Sciatic nerve (tissue), 2 donors: ENCODE data around the gene TLE6. TPM values are rescaled to one million over a fixed set of nuclear protein-coding genes. Genes with fewer than 3 reads are reported as not detected.
"Not testable (repeated sequence)": the region's sequence is repeated elsewhere in the genome, so short reads cannot be mapped to it uniquely, and the experiment has no call there.

ENCODE experiments used
- ATAC-seq: fragments of 200-7000 bp; cut with Tn5 transposase; one replicate; pipeline ENCODE4 v1.9.1; 2020; ENCODE audit warnings: mild to moderate bottlenecking, moderate library complexity
- DNase-seq: peaks from one replicate; pipeline ENCODE4 v3.0.0-alpha.2; 2020; ENCODE audit warnings: low spot score
- intact Hi-C: fragments of 100-400 bp; cut with DNase I; formaldehyde crosslinking; loops from one replicate; pipeline ENCODE4 v1.14.2; 2022
- total RNA-seq: library from RNA; stranded (reverse); fragmentation: NEBNext Ultra II Directional; extraction: Animal tissue kit (Norgen Biotek cat#: 25700); gene quantifications from one replicate; pipeline ENCODE4 v1.2.1, GENCODE V29; 2021
- donor health status: DM: no; HTN: no; CAD: no.
- donor health status: DM: no; HTN: no; CAD: no.

TLE6 gene
- total RNA-seq, 1 donor from 2014 or later: 4.4 TPM

GRCh38 chr19:2969104-2969504 is 8.3 kb upstream of the TLE6 start:
- intact Hi-C loops: no loop called here
- peak; percentile 46 for ATAC-seq
- DNase-seq: no peak

GRCh38 chr19:2970201-2970835 is 7.0 kb upstream of the TLE6 start:
- DNase-seq: no peak
- intact Hi-C loops: no loop called here
- no peak for ATAC-seq

GRCh38 chr19:2973229-2973628 is 4.1 kb upstream of the TLE6 start:
- DNase-seq (no peak), ATAC-seq (peak; percentile 24)
- intact Hi-C loops: no loop called here

GRCh38 chr19:2974342-2975041 is 2.9 kb upstream of the TLE6 start:
- ATAC-seq: peak; percentile 44
- intact Hi-C loops: no loop called here
- no peak for DNase-seq

GRCh38 chr19:2976609-2977000 is 759 bp upstream of the TLE6 start:
- ATAC-seq (no peak), DNase-seq (no peak)
- intact Hi-C loops: no loop called here

GRCh38 chr19:2977746-2978138 is 378 bp downstream of the TLE6 start:
- no peak for DNase-seq
- intact Hi-C loops: no loop called here
- peak; percentile 0 for ATAC-seq

- intact Hi-C loops: no loop called here
- no peak for DNase-seq
- no peak for ATAC-seq
Measured at GRCh38 chr19:2978166-2978767, 903 bp downstream of the TLE6 start.

- intact Hi-C loops: no loop called here
- ATAC-seq (no peak), DNase-seq (no peak)
Measured at GRCh38 chr19:2978772-2979171, 1.4 kb downstream of the TLE6 start.

GRCh38 chr19:2981898-2982297 is 4.5 kb downstream of the TLE6 start:
- intact Hi-C loops: loop anchor here (10.0 kb wide), 1 partner anchor 53 kb away; no protein-coding TSS in a partner anchor
- ATAC-seq: no peak
- no peak for DNase-seq

GRCh38 chr19:2982561-2982960 is 5.2 kb downstream of the TLE6 start:
- no peak for DNase-seq
- intact Hi-C loops: loop anchor here (10.0 kb wide), 1 partner anchor 52 kb away; no protein-coding TSS in a partner anchor

GRCh38 chr19:2982983-2983350 is 5.6 kb downstream of the TLE6 start:
- ATAC-seq: peak; percentile 82
- intact Hi-C loops: loop anchor here (10.0 kb wide), 1 partner anchor 52 kb away; no protein-coding TSS in a partner anchor

More at GRCh38 chr19:2982561-2982960, 5.2 kb downstream of the TLE6 start:
- peak; percentile 20 for ATAC-seq

GRCh38 chr19:2983351-2984214 is 6.2 kb downstream of the TLE6 start:
- intact Hi-C loops: loop anchor here (10.0 kb wide), 1 partner anchor 51 kb away; no protein-coding TSS in a partner anchor
- ATAC-seq: peak; percentile 80
- DNase-seq: peak; percentile 77

More at GRCh38 chr19:2982983-2983350, 5.6 kb downstream of the TLE6 start:
- DNase-seq: peak; percentile 87

GRCh38 chr19:2984215-2984528 is 6.8 kb downstream of the TLE6 start:
- intact Hi-C loops: loop anchor here (10.0 kb wide), 1 partner anchor 51 kb away; no protein-coding TSS in a partner anchor
- ATAC-seq (no peak), DNase-seq (no peak)

- DNase-seq (no peak), ATAC-seq (no peak)
- intact Hi-C loops: loop anchor here (10.0 kb wide), 1 partner anchor 48 kb away; no protein-coding TSS in a partner anchor
Measured at GRCh38 chr19:2986951-2987524, 9.7 kb downstream of the TLE6 start.

GRCh38 chr19:2987797-2988196 is 10.4 kb downstream of the TLE6 start:
- intact Hi-C loops: loop anchor here (10.0 kb wide), 1 partner anchor 47 kb away; no protein-coding TSS in a partner anchor
- DNase-seq (no peak), ATAC-seq (no peak)

GRCh38 chr19:2988568-2988967 is 11.2 kb downstream of the TLE6 start:
- ATAC-seq: no peak
- DNase-seq: no peak
- intact Hi-C loops: loop anchor here (10.0 kb wide), 1 partner anchor 46 kb away; no protein-coding TSS in a partner anchor

GRCh38 chr19:2989236-2989946 is 12.0 kb downstream of the TLE6 start:
- intact Hi-C loops: loop anchor here (10.0 kb wide), 1 partner anchor 45 kb away; no protein-coding TSS in a partner anchor
- ATAC-seq: no peak
- no peak for DNase-seq

- DNase-seq, ATAC-seq: not testable (repeated sequence)
Measured at GRCh38 chr19:2992333-2992732, 15.0 kb downstream of the TLE6 start.

More at GRCh38 chr19:2992333-2992732, 15.0 kb downstream of the TLE6 start:
- intact Hi-C loops: not testable (repeated sequence)
